K562 (cell line): ENCODE data around the gene SGCB. TPM values are rescaled to one million over a fixed set of nuclear protein-coding genes. Genes with fewer than 3 reads are reported as not detected.

ENCODE experiments used
- ATAC-seq: fragments of 200-7000 bp; cut with Tn5 transposase; 3 replicates; pipeline ENCODE4 v1.9.1; 2020; ENCODE audit warnings: moderate library complexity
- BruUV-seq: library from RNA; stranded (reverse); fragments of 400-500 nt; replicated peaks from 2 replicates; lab custom pipeline; 2021; lab: Mats Ljungman, UMichigan
- CTCF ChIA-PET: fragments of 300-600 bp; formaldehyde crosslinking; extraction: SDS; loops from one replicate; lab custom pipeline; 2021; ENCODE audit warnings: low intra/inter-chr PET ratio; lab: Yijun Ruan, JAX
- POLR2A ChIA-PET: fragments of 300-600, 350-650 bp; sonication (Branson Sonifier 250); formaldehyde crosslinking; extraction: SDS; loops from one replicate; lab custom pipeline; 2021; ENCODE audit warnings: antibody characterized with exemption, inconsistent platforms; lab: Yijun Ruan, JAX
- DNase-seq, 4 experiments: peaks; one replicate each; pipeline versions ENCODE4 v3.0.0 to v3.0.0-alpha.2; 2011 to 2018; ENCODE audit warnings: low spot score in 3 of 4, mixed read lengths in 3 of 4; ENCODE audit errors: extremely low read depth in 1 of 4
- FAIRE-seq: peaks from 2 replicates; lab custom pipeline; 2011; peaks lifted over from hg19 to GRCh38; lab: Jason Lieb, UNC
- H2AFZ ChIP-seq: 2 replicates; pipeline ENCODE4 v1.6.0; 2011; ENCODE audit warnings: low read depth, low read length, control low read depth, inconsistent platforms
- H3K27ac ChIP-seq: fragments of 200-600 bp; 3 replicates; pipeline ENCODE4 v1.8.0; 2011; ENCODE audit warnings: low read depth, mild to moderate bottlenecking, control low read depth, inconsistent platforms, low read length, moderate library complexity, mixed read lengths; ENCODE audit errors: extremely low read depth
- H3K27me3 ChIP-seq, 2 experiments: fragments of 300-600 bp in 1 of 2; 2 replicates in 1 of 2; 3 replicates in 1 of 2; pipeline versions ENCODE4 v1.6.0 to v1.8.0; 2011; ENCODE audit warnings: inconsistent platforms in 2 of 2, low read length in 2 of 2, mild to moderate bottlenecking in 1 of 2, mixed read lengths in 1 of 2, moderate library complexity in 1 of 2; ENCODE audit not compliant: control insufficient read depth in 2 of 2, insufficient read depth in 2 of 2
- H3K36me3 ChIP-seq: fragments of 300-600 bp; 3 replicates; pipeline ENCODE4 v1.8.0; 2011; ENCODE audit warnings: mild to moderate bottlenecking, low read length, inconsistent platforms; ENCODE audit not compliant: control insufficient read depth, insufficient read depth
- H3K4me1 ChIP-seq, 2 experiments: fragments of 200-600 bp in 1 of 2; replicated peaks in 1 of 2; 2 replicates in 1 of 2; 3 replicates in 1 of 2; pipeline versions ENCODE4 v1.5.1 to v1.8.0; 2011; ENCODE audit warnings: inconsistent platforms in 2 of 2, low read length in 2 of 2, mild to moderate bottlenecking in 1 of 2, mixed read lengths in 1 of 2, moderate library complexity in 1 of 2; ENCODE audit not compliant: control insufficient read depth in 2 of 2, insufficient read depth in 2 of 2
- H3K4me2 ChIP-seq: 2 replicates; pipeline ENCODE4 v1.6.1; 2011; ENCODE audit warnings: low read length, control low read depth, inconsistent platforms, mixed read lengths; ENCODE audit not compliant: insufficient read depth
- H3K4me3 ChIP-seq: fragments of 200-600 bp; sonication (generic), shearing (Covaris generic); 2 replicates; pipeline ENCODE4 v1.5.1; 2016; ENCODE audit warnings: control low read depth, inconsistent platforms
- H3K79me2 ChIP-seq: fragments of 200-600 bp; 3 replicates; pipeline ENCODE4 v1.8.0; 2011; ENCODE audit warnings: low read length, inconsistent platforms; ENCODE audit not compliant: control insufficient read depth, insufficient read depth
- H3K9ac ChIP-seq, 2 experiments: 2 replicates each; pipeline versions ENCODE4 v1.6.0 to v1.6.1; 2011; ENCODE audit warnings: low read depth in 2 of 2, low read length in 2 of 2, control low read depth in 1 of 2, inconsistent platforms in 1 of 2, mild to moderate bottlenecking in 1 of 2, mixed read lengths in 1 of 2; ENCODE audit not compliant: insufficient read depth in 1 of 2
- H3K9me1 ChIP-seq: one replicate; pipeline ENCODE4 v1.6.0; 2011; ENCODE audit warnings: inconsistent platforms, mild to moderate bottlenecking, low read length, moderate library complexity; ENCODE audit not compliant: control insufficient read depth, insufficient read depth
- H3K9me3 ChIP-seq: replicated peaks from 2 replicates; pipeline ENCODE4 v1.5.1; 2011; ENCODE audit warnings: low read depth, low read length, inconsistent platforms; ENCODE audit not compliant: control insufficient read depth, insufficient read depth
- H4K20me1 ChIP-seq: replicated peaks from 2 replicates; pipeline ENCODE4 v1.6.1; 2011; ENCODE audit warnings: low read length, inconsistent platforms, mixed read lengths; ENCODE audit not compliant: control insufficient read depth, insufficient read depth
- ATF1 ChIP-seq, 2 experiments: fragments of 450-650 bp in 1 of 2; IDR thresholded peaks; 2 replicates each; pipeline ENCODE4 v1.6.1; 2016; ENCODE audit warnings: missing compliant biosample characterization in 1 of 2, missing genetic modification characterization in 1 of 2
- DIDO1 ChIP-seq: fragments of 450-650 bp; IDR thresholded peaks from 2 replicates; pipeline ENCODE4 v1.6.1; 2016; ENCODE audit warnings: low read depth, missing biosample characterization, missing genetic modification characterization
- FOXM1 ChIP-seq, 2 experiments: fragments of 450-650 bp in 1 of 2; sonication (generic) in 1 of 2; formaldehyde crosslinking in 1 of 2; IDR thresholded peaks; 2 replicates each; pipeline versions ENCODE4 v1.6.1 to v1.9.0; 2017 to 2022; ENCODE audit warnings: low read depth in 2 of 2, mild to moderate bottlenecking in 2 of 2, missing genetic modification reagents in 1 of 2, moderate library complexity in 1 of 2
- HSF4 ChIP-seq: fragments of 250-450 bp; sonication (Bioruptor Pico); IDR thresholded peaks from 2 replicates; pipeline ENCODE4 v2.1.2; 2022; ENCODE audit warnings: mild to moderate bottlenecking, moderate library complexity, borderline replicate concordance
- JUND ChIP-seq, 2 experiments: IDR thresholded peaks; 2 replicates in 1 of 2; 3 replicates in 1 of 2; pipeline ENCODE4 v1.6.1; 2011; ENCODE audit warnings: borderline replicate concordance in 2 of 2, low read depth in 2 of 2, low read length in 2 of 2, improper control_type of control experiment in 1 of 2, missing biosample characterization in 1 of 2, missing genetic modification characterization in 1 of 2, missing genetic modification reagents in 1 of 2
- MEF2A ChIP-seq: IDR thresholded peaks from 2 replicates; pipeline ENCODE4 v1.6.1; 2011; ENCODE audit warnings: low read depth, mild to moderate bottlenecking, low read length, moderate library complexity; ENCODE audit not compliant: control insufficient read depth
- NFYB ChIP-seq: IDR thresholded peaks from 2 replicates; pipeline ENCODE4 v1.6.1; 2011; ENCODE audit warnings: mild to moderate bottlenecking, moderate library complexity; ENCODE audit not compliant: insufficient read length; ENCODE audit errors: extremely low read depth
- POLR2B ChIP-seq: fragments of 450-650 bp; IDR thresholded peaks from 2 replicates; pipeline ENCODE4 v1.6.1; 2018; ENCODE audit warnings: low read depth; ENCODE audit not compliant: partially characterized antibody
- SETDB1 ChIP-seq: IDR thresholded peaks from one replicate; pipeline ENCODE4 v1.6.1; 2012; ENCODE audit warnings: low read length, control low read depth, inconsistent platforms
- TFAP4 ChIP-seq: sonication (generic); formaldehyde crosslinking; IDR thresholded peaks from 2 replicates; pipeline ENCODE4 v1.8.0; 2022; ENCODE audit warnings: missing genetic modification reagents, mild to moderate bottlenecking, moderate library complexity, borderline replicate concordance
- ZNF707 ChIP-seq: fragments of 250-450 bp; sonication (Bioruptor Pico); conservative IDR thresholded peaks from 2 replicates; pipeline ENCODE4 v1.8.0; 2022; ENCODE audit warnings: inconsistent platforms, mild to moderate bottlenecking, moderate library complexity
- WGBS: fragments of 100-300 bp; shearing (Covaris generic); methylation state at CpG from one replicate; pipeline ENCODE4 v1.1.6; 2016; ENCODE audit warnings: low coverage, mixed read lengths; ENCODE audit not compliant: insufficient coverage; ENCODE audit errors: missing lambda C conversion rate; 5-methylcytosine and 5-hydroxymethylcytosine counted together
- in situ Hi-C: fragments of 300-500 bp; cut with MboI; formaldehyde crosslinking; loops from 4 replicates; pipeline ENCODE4 v1.15.0; 2018; ENCODE audit warnings: inconsistent platforms, mixed read lengths
- intact Hi-C: fragments of 100-400 bp; cut with micrococcal nuclease; formaldehyde crosslinking; loops from 2 replicates; pipeline ENCODE4 v1.14.2; 2022
- polyA plus RNA-seq, 8 experiments: library from polyadenylated mRNA; depleted of rRNA in 4 of 8; stranded (reverse) in 5 of 8; unstranded in 3 of 8; fragments of >200 nt; fragmentation: Nextera tagmentation in 2 of 8; fragmentation: Illumina TruSeq in 1 of 8; extraction: Ambion mirVana in 2 of 8; extraction: Trizol in 1 of 8; gene quantifications; 2 replicates each; pipeline versions ENCODE4 v1.2.1 to v1.2.3, GENCODE V29; 2011 to 2014; ENCODE audit warnings: inconsistent platforms in 1 of 8, missing spikeins in 1 of 8
- total RNA-seq, 7 experiments: library from RNA; depleted of rRNA in 6 of 7; stranded (reverse); fragments of >200 nt in 6 of 7; fragmentation: Illumina TruSeq in 2 of 7; extraction: Trizol in 2 of 7; gene quantifications; 2 replicates each; pipeline versions ENCODE4 v1.2.1 to v1.2.3, GENCODE V29; 2011 to 2021; ENCODE audit warnings: low replicate concordance in 1 of 7
- TF ChIP-seq, protein P1 (sequence below): fragments of 450-650 bp; IDR thresholded peaks from 2 replicates; pipeline ENCODE4 v1.6.1; 2016; ENCODE audit warnings: antibody characterized with exemption

SGCB gene
- total and polyA plus RNA-seq, 9 of the 15 experiments (the other 6 are each of a cell fraction or from before 2014, with no cell fraction given) = 0.01 to 0.20 (median 0.07) TPM; not detected in 3

DNA sequence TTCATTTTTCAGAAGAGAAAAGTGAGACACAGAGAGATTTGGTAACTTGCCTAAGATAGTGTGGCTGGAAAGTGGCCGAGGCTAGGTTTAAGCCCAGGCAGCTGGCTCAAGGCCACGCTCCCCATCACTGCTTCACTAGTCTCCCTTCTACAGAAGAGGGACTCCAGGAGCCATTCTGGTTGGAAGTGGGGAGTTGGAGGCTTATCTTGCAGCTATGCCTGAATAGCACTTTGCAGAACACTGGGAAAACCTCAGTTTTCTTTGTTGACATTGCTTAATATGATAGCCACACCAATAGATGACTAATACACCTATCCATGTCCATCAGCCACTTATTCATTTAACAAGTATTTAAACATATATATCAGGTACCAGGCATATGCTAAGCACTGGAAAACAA lies 36.5 kb downstream of the SGCB start:
- no peaks in the 10 kb centered on the region for H3K36me3 ChIP-seq
- DNase-seq = no peak
- H3K9me3 ChIP-seq = no peaks in the 10 kb centered on the region
- no TSS peak for BruUV-seq
- H3K27ac ChIP-seq = no peak overlapping the region
- intact Hi-C loops = no loop called here
- H3K27me3 ChIP-seq = peaks cover 0 to 2% of the 10 kb centered on the region in 2 experiments; a peak in 1 of 5 replicates
- 8% methylated on average over 2 of the region's 2 CpGs for WGBS
- no peak for ATAC-seq
- POLR2A ChIA-PET = no interaction called here
- no peak for FAIRE-seq
- H3K9me1 ChIP-seq = no peaks in the 10 kb centered on the region
- H3K79me2 ChIP-seq = no peaks in the 10 kb centered on the region
- TF ChIP-seq NFYB (no peak), ZNF707 (no peak), DIDO1 (tag) (no peak), POLR2B (no peak), MEF2A (no peak), ATF1 (CRISPR knock-in tag; IDR thresholded peaks at IDR 0.05) (no peak), ATF1 (tag; IDR thresholded peaks at IDR 0.05) (no peak), SETDB1 (no peak), JUND (IDR thresholded peaks at IDR 0.05; ENCODE audit: borderline replicate concordance, low read depth, low read length) (no peak), JUND (tag; IDR thresholded peaks at IDR 0.05; ENCODE audit: borderline replicate concordance, low read depth, low read length) (no peak), TFAP4 (CRISPR knock-in tag) (no peak), FOXM1 (IDR thresholded peaks at IDR 0.05; ENCODE audit: low read depth) (no peak), FOXM1 (CRISPR knock-in tag; IDR thresholded peaks at IDR 0.05; ENCODE audit: low read depth) (no peak), HSF4 (CRISPR knock-in tag) (no peak)
- TF ChIP-seq, protein P1, sequence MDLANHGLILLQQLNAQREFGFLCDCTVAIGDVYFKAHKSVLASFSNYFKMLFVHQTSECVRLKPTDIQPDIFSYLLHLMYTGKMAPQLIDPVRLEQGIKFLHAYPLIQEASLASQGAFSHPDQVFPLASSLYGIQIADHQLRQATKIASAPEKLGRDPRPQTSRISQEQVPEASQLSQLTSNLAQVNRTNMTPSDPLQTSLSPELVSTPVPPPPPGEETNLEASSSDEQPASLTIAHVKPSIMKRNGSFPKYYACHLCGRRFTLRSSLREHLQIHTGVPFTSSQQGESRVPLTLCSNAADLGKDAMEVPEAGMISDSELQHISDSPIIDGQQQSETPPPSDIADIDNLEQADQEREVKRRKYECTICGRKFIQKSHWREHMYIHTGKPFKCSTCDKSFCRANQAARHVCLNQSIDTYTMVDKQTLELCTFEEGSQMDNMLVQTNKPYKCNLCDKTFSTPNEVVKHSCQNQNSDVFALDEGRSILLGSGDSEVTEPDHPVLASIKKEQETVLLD = no peak
- in situ Hi-C loops = no loop called here
- CTCF ChIA-PET = no interaction called here
- no peaks in the 10 kb centered on the region for H4K20me1 ChIP-seq
- no peak overlapping the region for H3K4me3 ChIP-seq
- H3K9ac ChIP-seq = no peak overlapping the region
- H2AFZ ChIP-seq = no peak overlapping the region
- H3K4me2 ChIP-seq = no peak overlapping the region
- H3K4me1 ChIP-seq = no peaks in the 10 kb centered on the region; a peak in 1 of 5 replicates
